Smooth muscle cell (in vitro differentiated cells): ENCODE measurements around the gene SYT17. TPM values are rescaled to one million over a fixed set of nuclear protein-coding genes. Genes with fewer than 3 reads are reported as not detected.

Source experiments
- DNase-seq: peaks from one replicate; lab custom pipeline; 2025; ENCODE audit not compliant: unreplicated experiment; lab: John Stamatoyannopoulos, UW
- H2AFZ ChIP-seq: fragments of 200-600 bp; sonication (generic); 2 replicates; pipeline ENCODE4 v1.6.0; 2016; ENCODE audit warnings: antibody characterized with exemption, low read depth, mild to moderate bottlenecking
- H3F3A ChIP-seq: fragments of 200-600 bp; sonication (generic); 2 replicates; pipeline ENCODE4 v1.6.0; 2017; ENCODE audit warnings: antibody characterized with exemption, low read depth
- H3K27ac ChIP-seq: fragments of 200-600 bp; sonication (generic); 2 replicates; pipeline ENCODE4 v1.5.1; 2016; ENCODE audit warnings: low read depth, mild to moderate bottlenecking
- H3K27me3 ChIP-seq: fragments of 200-600 bp; sonication (generic); 2 replicates; pipeline ENCODE4 v1.6.1; 2016; ENCODE audit warnings: low read depth, mild to moderate bottlenecking
- H3K36me3 ChIP-seq: fragments of 200-600 bp; sonication (generic); 2 replicates; pipeline ENCODE4 v1.5.1; 2016; ENCODE audit warnings: low read depth
- H3K4me1 ChIP-seq: fragments of 200-600 bp; sonication (generic); 2 replicates; pipeline ENCODE4 v1.5.1; 2016; ENCODE audit warnings: low read depth
- H3K4me2 ChIP-seq: fragments of 200-600 bp; sonication (generic); 2 replicates; pipeline ENCODE4 v1.6.0; 2016; ENCODE audit warnings: mild to moderate bottlenecking
- H3K4me3 ChIP-seq: fragments of 200-600 bp; sonication (generic); 2 replicates; pipeline ENCODE4 v1.5.1; 2016; ENCODE audit warnings: mild to moderate bottlenecking
- H3K79me2 ChIP-seq: fragments of 200-600 bp; sonication (generic); 2 replicates; pipeline ENCODE4 v1.6.0; 2016; ENCODE audit warnings: low read depth, mild to moderate bottlenecking
- H3K9ac ChIP-seq: fragments of 200-600 bp; sonication (generic); 2 replicates; pipeline ENCODE4 v1.6.0; 2016; ENCODE audit warnings: low read depth
- H3K9me3 ChIP-seq: fragments of 200-600 bp; sonication (generic); replicated peaks from 2 replicates; pipeline ENCODE4 v1.5.1; 2016; ENCODE audit warnings: low read depth
- H4K20me1 ChIP-seq: fragments of 200-600 bp; sonication (generic); 2 replicates; pipeline ENCODE4 v1.6.0; 2016; ENCODE audit warnings: low read depth
- CTCF ChIP-seq: fragments of 200-600 bp; sonication (generic); IDR thresholded peaks from 2 replicates; pipeline ENCODE4 v1.5.1; 2017; ENCODE audit warnings: borderline replicate concordance, mild to moderate bottlenecking, antibody characterized with exemption; ENCODE audit not compliant: insufficient read depth, poor library complexity, severe bottlenecking
- WGBS: methylation state at CpG from one replicate; pipeline ENCODE4 v1.1.7; 2016; ENCODE audit warnings: low lambda C conversion rate; 5-methylcytosine and 5-hydroxymethylcytosine counted together
- polyA plus RNA-seq: library from polyadenylated mRNA; unstranded; fragments of >200 nt; fragmentation: Nextera tagmentation; extraction: Ambion mirVana; gene quantifications from 2 replicates; pipeline ENCODE4 v1.2.1, GENCODE V29; 2016
- total RNA-seq: library from RNA; depleted of rRNA; stranded (reverse); fragments of >200 nt; gene quantifications from 2 replicates; pipeline ENCODE4 v1.2.3, GENCODE V29; 2014

The SYT17 gene
- total and polyA plus RNA-seq, 2 experiments from 2014 or later: 2.0 to 3.9 TPM

GRCh38 chr16:19287241-19287640, 119.2 kb downstream of the SYT17 start:
- WGBS: 86% methylated on average over 4 of the region's 4 CpGs
- H4K20me1 ChIP-seq: no peaks in the 10 kb centered on the region
- no peak overlapping the region for H3K9ac ChIP-seq
- no peak overlapping the region for H3K27ac ChIP-seq
- H3K4me2 ChIP-seq: no peak overlapping the region
- DNase-seq: no peak
- H2AFZ ChIP-seq: no peak overlapping the region
- no peaks in the 10 kb centered on the region for H3K27me3 ChIP-seq
- no peaks in the 10 kb centered on the region for H3K79me2 ChIP-seq
- no peaks in the 10 kb centered on the region for H3F3A ChIP-seq
- no peak overlapping the region for H3K4me3 ChIP-seq
- H3K9me3 ChIP-seq: no peaks in the 10 kb centered on the region
- TF ChIP-seq CTCF: no peak
- H3K36me3 ChIP-seq: no peaks in the 10 kb centered on the region
- peaks cover 38% of the 10 kb centered on the region for H3K4me1 ChIP-seq

GRCh38 chr16:19288872-19289799, 121.1 kb downstream of the SYT17 start:
- 98% methylated on average over 7 of the region's 7 CpGs for WGBS
- Histone ChIP-seq H3K36me3 (no peaks in the 10 kb centered on the region), H3K79me2 (no peaks in the 10 kb centered on the region), H3K27ac (no peak overlapping the region), H3K4me3 (no peak overlapping the region), H3K4me1 (peaks cover 52% of the 10 kb centered on the region), H3K9ac (no peak overlapping the region), H3K27me3 (no peaks in the 10 kb centered on the region), H3K4me2 (no peak overlapping the region), H3F3A (no peaks in the 10 kb centered on the region), H4K20me1 (no peaks in the 10 kb centered on the region), H2AFZ (no peak overlapping the region), H3K9me3 (no peaks in the 10 kb centered on the region)
- DNase-seq: no peak
- no peak for TF ChIP-seq CTCF

GRCh38 chr16:19289811-19290485, 121.9 kb downstream of the SYT17 start:
- H3K79me2 ChIP-seq: no peaks in the 10 kb centered on the region
- no peak overlapping the region for H3K27ac ChIP-seq
- 68% methylated on average over 7 of the region's 7 CpGs for WGBS
- no peak for TF ChIP-seq CTCF
- no peaks in the 10 kb centered on the region for H4K20me1 ChIP-seq
- H3K4me1 ChIP-seq: peaks cover 56% of the 10 kb centered on the region
- no peak overlapping the region for H2AFZ ChIP-seq
- H3K4me3 ChIP-seq: no peak overlapping the region
- H3K9ac ChIP-seq: no peak overlapping the region
- H3K27me3 ChIP-seq: no peaks in the 10 kb centered on the region
- H3K9me3 ChIP-seq: no peaks in the 10 kb centered on the region
- no peaks in the 10 kb centered on the region for H3K36me3 ChIP-seq
- DNase-seq: no peak
- no peaks in the 10 kb centered on the region for H3F3A ChIP-seq
- no peak overlapping the region for H3K4me2 ChIP-seq
